ENCODE results near the gene ALDH1A1. TPM values are rescaled to one million over a fixed set of nuclear protein-coding genes. Genes with fewer than 3 reads are reported as not detected.

Gene ALDH1A1
- total RNA-seq, 2 donors from 2014 or later: 0.16 to 0.82 TPM

GRCh38 chr9:72899734-72900477 lies 52.9 kb downstream of the ALDH1A1 start:
- Mint-ChIP-seq H3K36me3 (ENCODE audit: low read depth) (no peaks in the 10 kb centered on the region), H3K4me1 (no peaks in the 10 kb centered on the region), H3K27ac (no peak overlapping the region), H3K4me3 (no peak overlapping the region), H3K27me3 (peaks cover 38% of the 10 kb centered on the region)
- no peaks in the 10 kb centered on the region for H3K9me3 ChIP-seq (ENCODE audit: control insufficient read depth, low read length, poor library complexity, severe bottlenecking)
- DNase-seq (no peak), ATAC-seq (no peak)

DNA sequence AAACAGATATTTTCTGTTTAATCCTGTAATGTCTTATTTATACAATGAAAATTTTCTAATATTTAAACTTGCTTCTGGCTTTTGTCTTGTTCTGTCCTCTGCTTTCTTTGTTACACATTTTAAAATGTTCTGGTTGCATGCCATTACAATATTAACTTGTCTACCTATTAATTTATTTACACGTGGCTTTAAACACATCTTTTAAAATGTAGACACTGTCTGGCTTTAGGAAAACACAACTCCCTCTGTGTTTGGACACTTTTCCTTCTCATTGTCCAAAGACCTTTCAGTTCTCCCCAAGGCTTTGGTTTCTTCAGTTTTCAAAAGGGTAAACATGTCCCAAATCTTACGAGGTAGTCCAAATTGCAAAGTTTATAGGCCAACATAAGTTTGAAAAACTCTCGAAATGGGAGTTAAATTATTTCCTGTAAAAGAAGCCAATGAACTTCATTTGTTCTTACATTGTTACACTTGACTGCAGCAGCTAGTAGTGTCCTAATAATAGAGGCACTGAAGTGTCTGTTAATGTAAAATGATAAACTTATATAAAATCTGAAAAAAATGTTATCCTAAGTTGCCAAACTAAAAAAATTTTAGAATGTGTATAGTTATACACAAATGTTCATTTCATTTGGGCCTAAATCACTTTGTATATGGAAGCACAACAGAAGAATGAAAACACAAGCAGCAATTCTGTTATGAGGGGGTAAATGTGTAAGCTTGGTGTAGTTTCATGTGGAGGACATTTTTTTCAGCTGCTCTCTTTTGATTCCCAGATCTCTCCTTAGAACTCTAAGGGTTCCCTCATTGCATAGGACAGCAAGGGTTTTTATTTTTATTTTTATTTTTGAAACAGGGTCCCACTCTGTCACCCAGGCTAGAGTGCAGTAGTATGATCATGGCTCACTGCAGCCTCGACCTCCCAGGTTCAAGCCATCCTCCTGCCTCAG lies 53.8 kb downstream of the ALDH1A1 start:
- no peak for ATAC-seq
- H3K9me3 ChIP-seq (ENCODE audit: control insufficient read depth, low read length, poor library complexity, severe bottlenecking): no peaks in the 10 kb centered on the region
- Mint-ChIP-seq H3K4me3 (no peak overlapping the region), H3K4me1 (no peaks in the 10 kb centered on the region), H3K36me3 (ENCODE audit: low read depth) (no peaks in the 10 kb centered on the region), H3K27ac (no peak overlapping the region), H3K27me3 (peaks cover 34% of the 10 kb centered on the region)
- no peak for DNase-seq

DNA sequence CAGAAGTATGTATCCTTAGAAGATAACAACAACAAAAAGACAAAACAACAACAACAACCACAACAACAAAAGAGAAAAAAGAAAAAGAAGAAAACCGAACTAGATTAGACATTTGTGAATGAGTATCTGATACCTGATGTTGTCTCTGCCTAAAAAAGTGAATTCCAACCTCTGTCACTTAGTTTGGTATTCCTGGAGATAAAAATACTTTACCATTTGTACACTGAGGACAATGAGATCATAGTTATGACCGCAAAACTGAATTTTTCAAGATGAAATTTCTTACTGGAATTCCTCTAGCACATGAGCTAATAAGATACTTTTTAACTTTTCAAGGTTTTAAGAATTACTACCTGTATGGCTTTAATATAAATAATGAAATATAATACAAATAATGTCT lies 54.5 kb downstream of the ALDH1A1 start:
- Mint-ChIP-seq H3K27me3 (peaks cover 27% of the 10 kb centered on the region), H3K36me3 (ENCODE audit: low read depth) (no peaks in the 10 kb centered on the region), H3K4me1 (no peaks in the 10 kb centered on the region), H3K4me3 (no peak overlapping the region), H3K27ac (no peak overlapping the region)
- no peaks in the 10 kb centered on the region for H3K9me3 ChIP-seq (ENCODE audit: control insufficient read depth, low read length, poor library complexity, severe bottlenecking)
- DNase-seq (no peak), ATAC-seq (no peak)

DNA sequence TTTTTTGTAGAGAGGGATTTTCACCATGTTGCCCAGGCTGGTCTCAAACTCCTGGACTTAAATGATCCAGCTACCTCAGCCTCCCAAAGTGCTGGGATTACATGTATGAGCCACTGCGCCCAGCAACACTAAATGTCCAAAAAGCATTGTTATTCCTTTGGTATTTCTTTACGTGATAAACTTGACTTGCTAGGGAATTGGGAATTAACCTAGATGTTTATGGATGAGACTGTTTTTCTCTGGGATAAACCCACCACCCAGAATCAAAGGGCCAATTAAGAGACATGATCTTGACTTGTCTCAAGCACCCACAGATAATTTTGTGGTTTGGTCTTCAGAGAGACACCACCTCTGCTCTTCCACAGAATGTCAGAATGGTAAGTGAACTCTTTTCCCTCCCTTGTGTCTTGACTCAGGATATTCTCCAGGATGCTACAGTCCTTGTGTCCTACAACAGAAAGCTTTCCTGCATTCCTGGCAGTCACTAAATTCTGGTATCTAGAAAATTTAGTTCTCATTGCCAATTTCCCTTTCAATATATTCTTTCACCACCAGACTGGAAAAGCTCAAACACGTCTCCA lies 55.7 kb downstream of the ALDH1A1 start:
- Mint-ChIP-seq H3K27ac (no peak overlapping the region), H3K4me3 (no peak overlapping the region), H3K4me1 (no peaks in the 10 kb centered on the region), H3K36me3 (ENCODE audit: low read depth) (no peaks in the 10 kb centered on the region), H3K27me3 (peaks cover 28% of the 10 kb centered on the region)
- no peak for ATAC-seq
- no peak for DNase-seq
- no peaks in the 10 kb centered on the region for H3K9me3 ChIP-seq (ENCODE audit: control insufficient read depth, low read length, poor library complexity, severe bottlenecking)

- no peaks in the 10 kb centered on the region for H3K9me3 ChIP-seq (ENCODE audit: control insufficient read depth, low read length, poor library complexity, severe bottlenecking)
- Mint-ChIP-seq H3K4me3 (no peak overlapping the region), H3K36me3 (ENCODE audit: low read depth) (no peaks in the 10 kb centered on the region), H3K27ac (no peak overlapping the region), H3K4me1 (no peaks in the 10 kb centered on the region), H3K27me3 (peaks cover 32% of the 10 kb centered on the region)
- ATAC-seq: no peak
- no peak for DNase-seq
Observed at GRCh38 chr9:72896439-72896838, 56.4 kb downstream of the ALDH1A1 start.

- no peak overlapping the region for H3K27ac Mint-ChIP-seq
- peaks cover 34% of the 10 kb centered on the region for H3K27me3 Mint-ChIP-seq
- H3K9me3 ChIP-seq (ENCODE audit: control insufficient read depth, low read length, poor library complexity, severe bottlenecking): no peaks in the 10 kb centered on the region
- ATAC-seq (no peak), DNase-seq (no peak)
- no peaks in the 10 kb centered on the region for H3K36me3 Mint-ChIP-seq (ENCODE audit: low read depth)
- no peak overlapping the region for H3K4me3 Mint-ChIP-seq
- no peaks in the 10 kb centered on the region for H3K4me1 Mint-ChIP-seq
Observed at GRCh38 chr9:72895122-72895521, 57.7 kb downstream of the ALDH1A1 start.

GRCh38 chr9:72894342-72894741 lies 58.5 kb downstream of the ALDH1A1 start:
- Mint-ChIP-seq H3K4me1 (peaks cover 3% of the 10 kb centered on the region), H3K36me3 (ENCODE audit: low read depth) (no peaks in the 10 kb centered on the region), H3K4me3 (no peak overlapping the region), H3K27ac (no peak overlapping the region), H3K27me3 (peaks cover 41% of the 10 kb centered on the region)
- ATAC-seq (no peak), DNase-seq (no peak)
- H3K9me3 ChIP-seq (ENCODE audit: control insufficient read depth, low read length, poor library complexity, severe bottlenecking): no peaks in the 10 kb centered on the region

GRCh38 chr9:72893437-72893836 lies 59.4 kb downstream of the ALDH1A1 start:
- Mint-ChIP-seq H3K4me3 (no peak overlapping the region), H3K4me1 (peaks cover 3% of the 10 kb centered on the region), H3K27me3 (peaks cover 41% of the 10 kb centered on the region), H3K36me3 (ENCODE audit: low read depth) (no peaks in the 10 kb centered on the region), H3K27ac (no peak overlapping the region)
- DNase-seq: no peak
- ATAC-seq: no peak
- no peaks in the 10 kb centered on the region for H3K9me3 ChIP-seq (ENCODE audit: control insufficient read depth, low read length, poor library complexity, severe bottlenecking)

DNA sequence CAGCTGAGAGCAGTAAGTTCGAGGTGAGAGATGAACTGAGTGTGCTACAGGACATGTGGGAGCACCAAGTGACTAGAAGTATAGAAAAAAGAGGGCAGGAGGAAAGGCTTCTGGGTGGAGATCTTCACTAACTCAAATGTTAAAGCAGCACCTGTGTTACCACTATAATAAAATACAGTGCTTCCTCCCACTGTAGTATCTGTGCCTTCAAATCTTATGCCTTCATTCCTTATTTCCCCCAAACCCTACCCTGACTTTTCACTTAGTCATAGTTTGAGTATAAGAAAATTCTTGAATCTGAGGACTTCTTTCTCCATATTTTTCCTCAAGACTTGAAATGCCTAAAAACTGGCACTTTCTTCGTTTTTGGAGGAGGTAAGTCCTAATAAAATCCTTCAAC lies 61.8 kb downstream of the ALDH1A1 start:
- no peak for DNase-seq
- H3K27ac Mint-ChIP-seq: peak overlapping the region; percentile 11
- no peak overlapping the region for H3K4me3 Mint-ChIP-seq
- no peaks in the 10 kb centered on the region for H3K36me3 Mint-ChIP-seq (ENCODE audit: low read depth)
- H3K9me3 ChIP-seq (ENCODE audit: control insufficient read depth, low read length, poor library complexity, severe bottlenecking): no peaks in the 10 kb centered on the region
- peaks cover 3% of the 10 kb centered on the region for H3K4me1 Mint-ChIP-seq
- peaks cover 32% of the 10 kb centered on the region for H3K27me3 Mint-ChIP-seq
- ATAC-seq: no peak

DNA sequence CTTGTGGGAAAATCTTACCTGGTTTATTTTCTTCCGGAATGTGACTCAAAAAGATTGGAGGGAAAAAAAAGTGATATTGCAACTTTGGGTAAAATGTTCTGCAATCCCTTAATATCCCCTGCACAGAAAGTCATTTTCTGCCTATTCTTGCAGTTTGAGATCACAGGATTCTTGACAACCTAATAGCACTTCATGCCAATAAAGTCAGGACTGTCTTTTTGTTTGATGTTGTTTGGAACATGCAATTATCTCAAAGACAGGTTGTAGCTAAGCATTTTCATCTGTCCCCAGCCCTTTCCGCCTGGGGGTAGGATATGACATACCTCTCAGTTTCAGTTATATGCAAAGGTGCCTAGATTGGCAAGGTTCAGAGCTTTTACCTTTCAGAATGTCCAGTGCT lies 63.9 kb downstream of the ALDH1A1 start:
- Mint-ChIP-seq H3K27ac (no peak overlapping the region), H3K4me3 (no peak overlapping the region), H3K4me1 (peaks cover 3% of the 10 kb centered on the region), H3K27me3 (peaks cover 19% of the 10 kb centered on the region), H3K36me3 (ENCODE audit: low read depth) (no peaks in the 10 kb centered on the region)
- DNase-seq (no peak), ATAC-seq (no peak)
- H3K9me3 ChIP-seq (ENCODE audit: control insufficient read depth, low read length, poor library complexity, severe bottlenecking): no peaks in the 10 kb centered on the region

DNA sequence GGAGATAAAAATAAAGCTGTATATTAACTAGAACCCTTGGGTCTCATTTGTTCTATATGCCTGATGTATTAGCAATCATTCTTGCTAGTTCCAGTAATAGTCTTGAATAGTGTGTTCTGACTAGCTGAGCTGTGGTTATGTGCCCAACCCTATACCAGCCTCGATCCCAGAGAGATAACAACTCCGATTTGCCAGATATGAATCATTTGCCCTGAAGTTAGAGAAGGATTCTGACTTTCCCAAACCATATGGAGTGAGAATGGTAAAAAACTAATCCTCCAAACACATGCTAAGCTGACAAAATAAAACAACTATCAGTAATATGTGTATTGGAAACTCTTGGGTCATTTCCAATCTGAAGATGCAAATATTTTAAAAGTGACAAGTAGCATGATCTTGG lies 64.8 kb downstream of the ALDH1A1 start:
- H3K27ac Mint-ChIP-seq: no peak overlapping the region
- H3K4me1 Mint-ChIP-seq: peaks cover 3% of the 10 kb centered on the region
- peaks cover 19% of the 10 kb centered on the region for H3K27me3 Mint-ChIP-seq
- no peak for DNase-seq
- ATAC-seq: no peak
- no peaks in the 10 kb centered on the region for H3K36me3 Mint-ChIP-seq (ENCODE audit: low read depth)
- H3K9me3 ChIP-seq (ENCODE audit: control insufficient read depth, low read length, poor library complexity, severe bottlenecking): no peaks in the 10 kb centered on the region
- no peak overlapping the region for H3K4me3 Mint-ChIP-seq

- Mint-ChIP-seq H3K4me1 (peaks cover 3% of the 10 kb centered on the region), H3K27me3 (peaks cover 13% of the 10 kb centered on the region), H3K36me3 (ENCODE audit: low read depth) (no peaks in the 10 kb centered on the region), H3K4me3 (no peak overlapping the region), H3K27ac (no peak overlapping the region)
- DNase-seq (no peak), ATAC-seq (no peak)
- H3K9me3 ChIP-seq (ENCODE audit: control insufficient read depth, low read length, poor library complexity, severe bottlenecking): no peaks in the 10 kb centered on the region
Observed at GRCh38 chr9:72886386-72886785, 66.5 kb downstream of the ALDH1A1 start.

- ATAC-seq: no peak
- no peak for DNase-seq
- H3K9me3 ChIP-seq (ENCODE audit: control insufficient read depth, low read length, poor library complexity, severe bottlenecking): no peaks in the 10 kb centered on the region
- H3K36me3 Mint-ChIP-seq (ENCODE audit: low read depth): no peaks in the 10 kb centered on the region
- H3K4me3 Mint-ChIP-seq: no peak overlapping the region
- H3K27ac Mint-ChIP-seq: no peak overlapping the region
- H3K4me1 Mint-ChIP-seq: no peaks in the 10 kb centered on the region
- H3K27me3 Mint-ChIP-seq: peaks cover 5% of the 10 kb centered on the region
Observed at GRCh38 chr9:72884508-72884907, 68.3 kb downstream of the ALDH1A1 start.
